CD8-positive, alpha-beta memory T cell (primary cell): ENCODE results near the gene TMEM120B. TPM values are rescaled to one million over a fixed set of nuclear protein-coding genes. Genes with fewer than 3 reads are reported as not detected.

Source experiments
- CTCF ChIA-PET: fragments of 350-600 bp; sonication (Branson Sonifier 250); formaldehyde crosslinking; loops from one replicate; lab custom pipeline; 2021; ENCODE audit warnings: antibody characterized with exemption; lab: Charles Lee
- POLR2A ChIA-PET: fragments of 350-600 bp; sonication (Branson Sonifier 250); formaldehyde crosslinking; loops from one replicate; lab custom pipeline; 2021; ENCODE audit warnings: antibody characterized with exemption; lab: Charles Lee
- DNase-seq, 5 donors: peaks; one replicate each; pipeline versions ENCODE4 v3.0.0 to v3.0.0-alpha.2; 2020 to 2022; ENCODE audit warnings: mixed read lengths in 1 of 5
- H3K27ac ChIP-seq: one replicate; pipeline ENCODE4 v1.7.0; 2013; ENCODE audit warnings: low read depth, mild to moderate bottlenecking, low read length, moderate library complexity
- H3K27me3 ChIP-seq: 2 replicates; pipeline ENCODE4 v1.7.0; 2013; ENCODE audit warnings: low read length, mild to moderate bottlenecking; ENCODE audit not compliant: insufficient read depth, poor library complexity, severe bottlenecking
- H3K36me3 ChIP-seq: 2 replicates; pipeline ENCODE4 v1.7.0; 2013; ENCODE audit warnings: mild to moderate bottlenecking, low read length, moderate library complexity; ENCODE audit not compliant: insufficient read depth
- H3K4me1 ChIP-seq: 2 replicates; pipeline ENCODE4 v1.7.0; 2013; ENCODE audit warnings: mild to moderate bottlenecking, low read length, moderate library complexity; ENCODE audit not compliant: insufficient read depth
- H3K4me3 ChIP-seq: 2 replicates; pipeline ENCODE4 v1.7.0; 2013; ENCODE audit warnings: mild to moderate bottlenecking, low read length
- H3K9me3 ChIP-seq: 2 replicates; pipeline ENCODE4 v1.7.0; 2013; ENCODE audit warnings: mild to moderate bottlenecking, low read length
- H3K27ac Mint-ChIP-seq, 8 donors: one replicate each; pipeline ENCODE4 v1.8.0; 2020 to 2021; ENCODE audit warnings: mixed read lengths in 8 of 8, mild to moderate bottlenecking in 6 of 8, inconsistent platforms in 3 of 8, moderate library complexity in 3 of 8
- H3K27me3 Mint-ChIP-seq, 2 donors: one replicate each; pipeline ENCODE4 v1.8.0; 2020 to 2021; ENCODE audit warnings: mixed read lengths in 2 of 2, mild to moderate bottlenecking in 1 of 2, moderate library complexity in 1 of 2
- H3K36me3 Mint-ChIP-seq, 3 donors: one replicate each; pipeline ENCODE4 v1.8.0; 2020 to 2021; ENCODE audit warnings: mixed read lengths in 3 of 3, inconsistent platforms in 1 of 3, mild to moderate bottlenecking in 1 of 3
- H3K4me1 Mint-ChIP-seq, 3 donors: one replicate each; pipeline ENCODE4 v1.8.0; 2020 to 2021; ENCODE audit warnings: mixed read lengths in 3 of 3, inconsistent platforms in 1 of 3, mild to moderate bottlenecking in 1 of 3
- H3K4me3 Mint-ChIP-seq, 7 donors: one replicate each; pipeline ENCODE4 v1.8.0; 2020 to 2021; ENCODE audit warnings: mixed read lengths in 7 of 7, mild to moderate bottlenecking in 6 of 7, moderate library complexity in 4 of 7, inconsistent platforms in 2 of 7
- H3K9me3 Mint-ChIP-seq, 5 donors: one replicate each; pipeline ENCODE4 v1.8.0; 2020 to 2022; ENCODE audit warnings: mixed read lengths in 5 of 5, mild to moderate bottlenecking in 3 of 5, moderate library complexity in 2 of 5, inconsistent platforms in 1 of 5
- polyA plus RNA-seq: library from polyadenylated mRNA; unstranded; fragments of 300-500 nt; fragmentation: Illumina TruSeq; gene quantifications from one replicate; pipeline ENCODE4 v1.2.3, GENCODE V29; 2021
- total RNA-seq, 2 experiments: library from RNA; stranded (reverse); gene quantifications; one replicate each; pipeline ENCODE4 v1.2.3, GENCODE V29; 2021

Gene TMEM120B
- total and polyA plus RNA-seq, 3 experiments from 2014 or later: 3.9 to 15.2 (median 12.5) TPM

GRCh38 chr12:121724925-121725324, 12.4 kb downstream of the TMEM120B start:
- DNase-seq: no peak

GRCh38 chr12:121725423-121725822, 12.9 kb downstream of the TMEM120B start:
- H3K27me3 ChIP-seq: no peaks in the 10 kb centered on the region
- H3K27ac ChIP-seq: no peak overlapping the region
- POLR2A ChIA-PET: interaction anchor here (0.5 kb wide), 2 partner anchors 35 to 195 kb away, joined by 3 to 8 read pairs; no protein-coding TSS in a partner anchor
- CTCF ChIA-PET: no interaction called here
- Mint-ChIP-seq H3K9me3 (no peaks in the 10 kb centered on the region), H3K27ac (no peak overlapping the region), H3K4me1 (no peaks in the 10 kb centered on the region), H3K27me3 (no peaks in the 10 kb centered on the region), H3K4me3 (no peak overlapping the region), H3K36me3 (peaks cover 0 to 9% (median 1%) of the 10 kb centered on the region in 3 donors)
- H3K9me3 ChIP-seq: no peaks in the 10 kb centered on the region
- H3K4me3 ChIP-seq: no peak overlapping the region
- DNase-seq: no peak
- H3K4me1 ChIP-seq: no peaks in the 10 kb centered on the region
- no peaks in the 10 kb centered on the region for H3K36me3 ChIP-seq

More at GRCh38 chr12:121724925-121725324, 12.4 kb downstream of the TMEM120B start:
- Mint-ChIP-seq H3K27ac (peak overlapping the region in 1 of 8 donors; percentile 47), H3K4me3 (no peak overlapping the region), H3K9me3 (no peaks in the 10 kb centered on the region), H3K36me3 (peaks cover 0 to 9% (median 1%) of the 10 kb centered on the region in 3 donors), H3K4me1 (no peaks in the 10 kb centered on the region), H3K27me3 (no peaks in the 10 kb centered on the region)
- Histone ChIP-seq H3K27me3 (no peaks in the 10 kb centered on the region), H3K9me3 (no peaks in the 10 kb centered on the region), H3K4me1 (no peaks in the 10 kb centered on the region), H3K27ac (no peak overlapping the region), H3K36me3 (no peaks in the 10 kb centered on the region), H3K4me3 (no peak overlapping the region)
- CTCF ChIA-PET: no interaction called here
- POLR2A ChIA-PET: interaction anchor here (0.5 kb wide), 2 partner anchors 35 to 195 kb away, joined by 3 to 8 read pairs; no protein-coding TSS in a partner anchor

DNA sequence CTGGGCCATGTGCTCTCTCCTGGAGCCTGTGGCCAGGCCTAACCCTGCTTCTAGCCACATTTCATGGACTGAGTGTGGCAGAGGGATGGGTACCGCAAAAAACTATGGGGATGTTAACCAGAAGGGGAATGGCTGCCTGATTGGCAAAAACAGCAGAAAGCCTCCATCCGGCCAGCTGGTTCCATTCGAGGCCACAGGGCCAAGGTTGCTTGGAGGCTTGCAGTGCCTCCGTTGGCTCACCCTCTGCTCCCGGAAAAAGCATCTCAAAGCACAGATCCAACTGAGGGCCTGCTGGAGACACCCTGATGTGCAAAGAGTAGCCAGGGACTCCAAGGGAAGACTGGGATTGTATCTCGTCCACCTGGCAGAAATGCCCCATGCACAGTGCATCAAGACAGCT, 16.5 kb downstream of the TMEM120B start:
- Histone ChIP-seq H3K4me1 (no peaks in the 10 kb centered on the region), H3K27me3 (no peaks in the 10 kb centered on the region), H3K9me3 (no peaks in the 10 kb centered on the region), H3K36me3 (no peaks in the 10 kb centered on the region), H3K27ac (no peak overlapping the region), H3K4me3 (no peak overlapping the region)
- no peak for DNase-seq
- Mint-ChIP-seq H3K27me3 (no peaks in the 10 kb centered on the region), H3K4me1 (no peaks in the 10 kb centered on the region), H3K9me3 (no peaks in the 10 kb centered on the region), H3K36me3 (peaks cover 0 to 6% (median 1%) of the 10 kb centered on the region in 3 donors), H3K27ac (no peak overlapping the region), H3K4me3 (no peak overlapping the region)
- ChIA-PET CTCF (interaction anchor here (2.0 kb wide), 1 partner anchor 17 kb away, joined by 7 read pairs; the partner anchor contains the start of gene TMEM120B), POLR2A (no interaction called here)

DNA sequence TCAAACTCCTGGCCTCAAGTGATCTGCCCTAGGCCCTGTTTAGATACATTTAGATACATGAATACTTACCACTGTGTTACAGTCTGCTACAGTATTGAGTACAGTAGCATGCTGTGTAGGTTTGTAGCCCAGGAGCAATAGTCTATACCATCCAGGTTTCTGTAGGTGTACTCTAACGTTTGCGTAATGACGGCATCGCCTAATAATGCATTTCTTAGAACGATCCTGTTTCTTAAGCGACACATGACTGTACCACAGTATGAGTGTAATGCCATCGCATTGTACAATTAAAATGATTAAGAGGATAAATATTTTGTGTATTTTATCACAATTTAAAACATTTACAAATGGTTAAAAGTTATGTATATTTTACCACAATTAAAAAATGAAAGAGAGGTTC, 18.9 kb downstream of the TMEM120B start:
- Mint-ChIP-seq H3K27ac (no peak overlapping the region), H3K9me3 (no peaks in the 10 kb centered on the region), H3K4me3 (no peak overlapping the region), H3K36me3 (no peaks in the 10 kb centered on the region), H3K4me1 (no peaks in the 10 kb centered on the region), H3K27me3 (no peaks in the 10 kb centered on the region)
- ChIA-PET POLR2A (no interaction called here), CTCF (no interaction called here)
- Histone ChIP-seq H3K4me1 (no peaks in the 10 kb centered on the region), H3K27ac (no peak overlapping the region), H3K36me3 (no peaks in the 10 kb centered on the region), H3K4me3 (no peak overlapping the region), H3K9me3 (no peaks in the 10 kb centered on the region), H3K27me3 (no peaks in the 10 kb centered on the region)
- DNase-seq: no peak

GRCh38 chr12:121733849-121734248, 21.3 kb downstream of the TMEM120B start:
- CTCF ChIA-PET: no interaction called here
- Mint-ChIP-seq H3K27ac (peak overlapping the region in 1 of 8 donors; percentile 62), H3K4me3 (no peak overlapping the region), H3K36me3 (no peaks in the 10 kb centered on the region), H3K27me3 (no peaks in the 10 kb centered on the region), H3K4me1 (no peaks in the 10 kb centered on the region), H3K9me3 (no peaks in the 10 kb centered on the region)
- H3K36me3 ChIP-seq: no peaks in the 10 kb centered on the region
- H3K4me3 ChIP-seq: no peak overlapping the region
- H3K4me1 ChIP-seq: no peaks in the 10 kb centered on the region
- no peaks in the 10 kb centered on the region for H3K9me3 ChIP-seq
- POLR2A ChIA-PET: no interaction called here
- no peak for DNase-seq
- no peak overlapping the region for H3K27ac ChIP-seq
- H3K27me3 ChIP-seq: no peaks in the 10 kb centered on the region

DNA sequence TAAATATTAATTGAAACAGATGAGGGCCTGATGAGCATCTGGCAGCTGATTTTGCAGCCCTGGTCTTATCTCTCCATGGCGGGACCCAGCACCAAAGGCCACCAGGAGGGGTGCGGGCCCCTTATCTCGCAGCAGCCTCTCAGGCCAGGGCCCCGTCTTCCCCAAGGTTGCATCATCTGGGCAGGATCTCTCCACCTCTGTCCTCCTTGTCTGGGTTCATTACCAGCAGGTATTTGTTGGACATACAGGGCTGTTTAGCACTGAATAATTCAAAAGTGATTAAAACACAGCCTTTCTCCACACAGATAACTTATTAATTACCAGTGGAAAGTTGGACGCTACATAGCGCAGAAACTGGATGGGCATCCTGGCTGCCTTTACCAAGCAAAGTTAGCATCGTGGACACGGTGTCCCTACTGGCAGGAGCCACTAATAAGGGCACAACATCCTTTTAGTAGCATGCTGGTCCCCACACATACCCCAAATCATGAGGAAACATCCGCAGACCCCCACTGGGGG, 25.8 kb downstream of the TMEM120B start:
- no peak for DNase-seq
- CTCF ChIA-PET: no interaction called here
- POLR2A ChIA-PET: no interaction called here
- peaks cover 0 to 2% (median 0%) of the 10 kb centered on the region in 3 donors for H3K36me3 Mint-ChIP-seq
- Histone ChIP-seq H3K27me3 (no peaks in the 10 kb centered on the region), H3K36me3 (no peaks in the 10 kb centered on the region), H3K4me3 (no peak overlapping the region), H3K27ac (peak overlapping the region; percentile 28), H3K9me3 (no peaks in the 10 kb centered on the region), H3K4me1 (no peaks in the 10 kb centered on the region)
- H3K27me3 Mint-ChIP-seq: no peaks in the 10 kb centered on the region
- no peak overlapping the region for H3K4me3 Mint-ChIP-seq
- no peaks in the 10 kb centered on the region for H3K4me1 Mint-ChIP-seq
- no peaks in the 10 kb centered on the region for H3K9me3 Mint-ChIP-seq
- peak overlapping the region in 1 of 8 donors; percentile 12 for H3K27ac Mint-ChIP-seq

DNA sequence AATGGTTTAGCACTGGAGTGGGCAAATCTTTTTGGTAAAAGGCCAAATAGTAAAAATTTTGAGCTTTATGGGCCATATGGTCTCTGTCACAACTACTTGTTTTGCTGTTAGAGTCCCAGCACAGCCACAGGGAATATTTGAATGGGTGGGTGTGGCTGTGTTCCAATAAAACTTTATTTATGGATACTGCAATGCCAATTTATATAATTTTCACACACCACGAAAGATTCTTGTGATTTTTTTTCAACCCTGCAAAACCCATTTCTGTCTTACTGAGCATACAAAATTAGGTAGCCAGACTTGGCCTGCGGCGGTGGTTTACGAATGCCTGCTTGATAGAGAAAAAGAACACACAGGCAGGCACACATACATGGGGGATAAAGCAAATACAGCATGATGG, 28.3 kb downstream of the TMEM120B start:
- Histone ChIP-seq H3K27ac (no peak overlapping the region), H3K4me3 (no peak overlapping the region), H3K27me3 (no peaks in the 10 kb centered on the region), H3K4me1 (no peaks in the 10 kb centered on the region), H3K36me3 (no peaks in the 10 kb centered on the region), H3K9me3 (no peaks in the 10 kb centered on the region)
- no peak for DNase-seq
- Mint-ChIP-seq H3K36me3 (peaks cover 0 to 4% (median 0%) of the 10 kb centered on the region in 3 donors), H3K27me3 (peaks cover 0 to 1% of the 10 kb centered on the region in 2 donors), H3K9me3 (no peaks in the 10 kb centered on the region), H3K27ac (no peak overlapping the region), H3K4me1 (no peaks in the 10 kb centered on the region), H3K4me3 (no peak overlapping the region)
- ChIA-PET CTCF (no interaction called here), POLR2A (no interaction called here)

GRCh38 chr12:121741743-121742142, 29.2 kb downstream of the TMEM120B start:
- Mint-ChIP-seq H3K27ac (no peak overlapping the region), H3K4me1 (no peaks in the 10 kb centered on the region), H3K36me3 (peaks cover 0 to 4% (median 0%) of the 10 kb centered on the region in 3 donors), H3K27me3 (peaks cover 0 to 1% of the 10 kb centered on the region in 2 donors), H3K4me3 (no peak overlapping the region), H3K9me3 (no peaks in the 10 kb centered on the region)
- DNase-seq: no peak
- no peaks in the 10 kb centered on the region for H3K36me3 ChIP-seq
- H3K27ac ChIP-seq: no peak overlapping the region
- no peak overlapping the region for H3K4me3 ChIP-seq
- POLR2A ChIA-PET: no interaction called here
- CTCF ChIA-PET: no interaction called here
- H3K4me1 ChIP-seq: no peaks in the 10 kb centered on the region
- no peaks in the 10 kb centered on the region for H3K9me3 ChIP-seq
- no peaks in the 10 kb centered on the region for H3K27me3 ChIP-seq
